HG03521 (cell line): Measurements from ENCODE around the gene CHRNA10.

ENCODE experiments used
- ATAC-seq: cut with Tn5 transposase; IDR thresholded peaks from one replicate; pipeline ENCODE4 v1.9.1; 2021; ENCODE audit warnings: mild to moderate bottlenecking, moderate library complexity; ENCODE audit not compliant: unreplicated experiment

Gene CHRNA10

DNA sequence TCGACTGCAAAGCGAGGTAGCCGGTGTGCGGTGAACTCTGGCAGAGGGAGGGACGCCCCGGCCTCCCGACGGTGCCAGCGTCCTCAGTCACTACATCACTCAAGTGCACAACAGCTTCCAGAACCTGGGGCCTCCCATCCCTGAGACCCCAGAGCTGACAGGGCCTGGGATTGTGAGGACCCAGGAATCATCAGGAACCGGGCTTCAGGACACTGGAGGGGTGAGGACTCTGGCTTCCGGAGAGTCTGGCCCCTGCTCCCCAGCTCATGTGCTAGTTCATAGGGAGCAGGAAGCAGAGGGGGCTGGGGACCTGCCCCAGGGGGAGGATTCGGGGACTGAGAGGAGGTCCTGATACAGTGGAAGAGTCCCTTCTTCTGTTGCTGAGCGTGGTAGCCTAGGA, 34.0 kb downstream of the CHRNA10 start:
- ATAC-seq, result no peak

DNA sequence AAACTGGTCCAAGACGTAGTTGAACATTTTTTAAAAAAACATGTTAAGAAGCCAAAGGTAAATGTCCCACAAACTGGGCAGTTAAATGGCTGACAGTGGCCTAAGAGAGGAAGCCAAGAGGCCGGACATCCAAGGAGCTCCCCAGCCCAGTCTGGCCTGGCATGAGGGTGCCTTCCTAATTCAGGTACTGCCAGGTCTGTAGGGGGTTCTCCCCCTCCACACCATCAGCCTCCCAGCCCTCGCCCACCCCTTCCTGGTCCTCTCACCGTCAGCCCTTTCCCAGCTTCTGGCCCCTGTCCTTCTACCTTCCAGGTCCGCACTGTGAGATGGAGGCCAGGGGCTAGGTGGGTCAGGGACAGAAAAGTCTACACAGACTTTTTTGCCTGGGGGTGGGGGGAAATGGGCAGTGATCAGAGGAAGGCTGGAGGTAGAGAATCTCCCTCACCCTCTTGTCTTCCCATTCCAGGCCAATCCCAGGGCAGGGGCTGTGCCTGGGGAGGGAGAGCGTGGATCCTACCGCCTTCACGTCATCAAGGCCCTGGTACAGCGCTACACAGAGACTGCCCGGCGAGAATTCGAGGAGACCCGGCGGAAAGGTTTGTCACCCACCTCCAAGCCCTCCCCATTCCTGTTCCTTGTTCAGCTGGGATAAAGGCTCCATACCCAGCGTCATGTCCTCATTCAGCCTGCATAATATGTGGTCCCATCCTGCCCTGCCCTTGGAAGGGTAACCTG, 35.4 kb downstream of the CHRNA10 start:
- no peak for ATAC-seq

- no peak for ATAC-seq
Observed at GRCh38 chr11:3632070-3632660, 39.0 kb downstream of the CHRNA10 start.

- no peak for ATAC-seq
Observed at GRCh38 chr11:3631331-3631730, 39.9 kb downstream of the CHRNA10 start.

DNA sequence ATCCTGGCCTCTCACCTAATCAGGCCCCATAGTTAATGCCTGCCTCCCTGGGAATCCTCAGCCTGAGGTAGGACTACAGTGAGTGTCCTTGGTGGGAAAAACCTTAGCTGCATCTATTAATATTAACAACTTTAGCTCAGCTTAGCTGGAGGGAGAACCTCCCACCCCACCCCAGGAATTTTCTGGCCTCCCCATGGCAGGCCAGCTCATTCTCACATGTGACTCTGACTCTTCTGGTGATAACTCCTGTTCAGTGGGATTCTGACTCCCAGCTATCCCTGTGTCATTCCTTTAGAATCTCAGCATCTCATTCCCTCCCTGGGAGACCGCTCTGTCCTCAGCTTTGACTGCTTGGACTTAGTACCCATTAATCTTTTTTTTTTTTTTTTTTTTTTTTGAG, 43.9 kb downstream of the CHRNA10 start:
- ATAC-seq, result no peak

DNA sequence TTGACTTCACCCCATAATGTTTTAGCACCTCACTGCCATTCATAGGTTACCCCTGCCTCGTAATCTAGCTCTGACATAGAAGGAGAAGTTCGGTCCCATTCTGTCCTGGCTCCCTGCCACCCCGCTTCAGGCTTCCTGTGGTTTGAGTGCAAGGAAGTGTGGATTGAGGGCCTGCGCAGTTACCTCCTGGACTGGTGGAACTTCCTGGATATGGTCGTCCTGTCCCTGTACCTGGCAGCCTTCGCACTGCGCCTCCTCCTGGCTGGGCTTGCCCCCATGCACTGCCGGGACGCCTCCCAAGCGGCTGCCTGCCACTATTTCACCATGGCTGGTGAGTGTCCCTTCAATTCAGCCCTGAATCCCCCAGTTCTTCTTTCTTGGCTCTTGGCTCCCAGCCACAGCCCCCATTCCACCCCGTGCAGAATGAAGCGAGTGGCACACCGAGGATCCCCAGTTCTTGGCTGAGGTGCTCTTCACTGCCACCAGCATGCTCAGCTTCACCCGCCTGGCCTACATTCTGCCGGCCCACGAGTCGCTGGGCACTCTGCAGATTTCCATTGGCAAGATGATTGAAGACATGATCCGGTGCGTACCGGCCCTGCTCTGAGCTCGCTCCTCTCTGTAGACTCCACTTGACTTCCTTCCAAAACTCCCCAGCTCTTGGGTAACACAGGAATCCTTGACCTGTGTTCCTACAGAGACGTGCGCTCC, 44.8 kb downstream of the CHRNA10 start:
- ATAC-seq, result no peak

- no peak for ATAC-seq
Observed at GRCh38 chr11:3623767-3624458, 47.3 kb downstream of the CHRNA10 start.

DNA sequence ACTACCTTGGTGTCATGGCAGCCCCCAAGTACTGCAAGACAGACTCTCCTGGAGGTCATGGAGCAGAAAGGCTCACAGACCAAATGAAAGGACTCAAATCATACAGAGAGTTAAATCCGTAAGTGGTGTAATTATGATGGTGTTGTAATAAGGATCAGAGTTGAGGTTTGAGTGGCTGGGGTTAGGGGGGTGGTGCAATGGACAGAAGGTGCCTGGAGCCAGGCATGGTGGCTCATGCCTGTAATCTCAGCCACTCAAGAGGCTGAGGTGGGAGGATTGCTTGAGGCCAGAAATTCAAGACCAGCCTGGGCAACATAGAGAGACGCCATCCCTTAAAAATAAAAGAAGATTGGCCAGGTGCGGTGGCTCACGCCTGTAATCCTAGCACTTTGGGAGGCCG, 48.1 kb downstream of the CHRNA10 start:
- ATAC-seq, result no peak

DNA sequence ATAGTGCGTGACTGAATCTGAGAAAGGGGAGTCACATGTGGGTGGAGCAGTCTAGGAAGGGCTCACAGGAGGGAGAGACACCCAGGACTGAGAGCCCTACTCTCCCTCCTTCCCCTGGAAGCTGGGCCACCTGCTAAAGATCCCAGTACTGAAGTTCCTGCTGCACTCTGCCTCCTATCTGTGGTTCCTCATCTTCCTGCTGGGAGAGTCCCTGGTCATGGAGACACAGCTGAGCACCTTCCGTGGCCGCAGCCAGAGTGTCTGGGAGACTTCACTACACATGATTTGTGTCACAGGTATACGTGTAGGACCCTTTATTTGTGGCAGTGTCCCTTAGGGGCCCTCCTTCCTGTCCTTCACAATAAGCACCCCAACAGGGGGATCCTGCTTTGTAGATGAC, 48.7 kb downstream of the CHRNA10 start:
- no peak for ATAC-seq

GRCh38 chr11:3617990-3618389, 53.2 kb downstream of the CHRNA10 start:
- no peak for ATAC-seq

DNA sequence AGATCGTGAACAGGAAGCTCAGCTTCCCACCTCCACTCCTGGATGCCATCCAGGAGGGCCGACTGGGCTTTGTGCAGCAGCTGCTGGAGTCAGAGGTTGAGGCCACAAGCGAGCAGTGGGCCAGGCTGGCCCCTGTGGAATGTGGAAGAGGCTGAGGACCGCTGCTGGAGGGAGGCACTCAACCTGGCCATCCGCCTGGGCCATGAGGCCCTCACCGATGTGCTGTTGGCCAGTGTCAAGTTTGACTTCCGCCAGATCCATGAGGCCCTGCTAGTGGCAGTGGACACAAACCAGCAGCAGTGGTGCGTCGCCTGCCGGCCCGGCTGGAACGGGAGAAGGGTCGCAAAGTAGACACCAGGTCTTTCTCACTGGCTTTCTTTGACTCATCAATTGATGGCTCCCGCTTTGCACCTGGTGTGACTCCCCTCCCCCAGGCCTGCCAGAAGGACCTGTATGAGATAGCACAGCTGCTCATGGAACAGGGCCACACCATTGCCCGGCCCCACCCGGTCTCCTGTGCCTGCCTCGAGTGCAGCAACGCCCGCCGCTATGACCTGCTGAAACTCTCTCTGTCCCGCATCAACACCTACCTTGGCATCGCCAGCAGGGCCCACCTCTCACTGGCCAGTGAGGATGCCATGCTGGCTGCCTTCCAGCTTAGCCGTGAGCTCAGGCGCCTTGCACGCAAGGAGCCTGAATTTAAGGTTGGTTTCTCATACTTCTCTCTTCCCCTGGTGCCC, 54.3 kb downstream of the CHRNA10 start:
- ATAC-seq, result no peak

GRCh38 chr11:3615998-3616397, 55.2 kb downstream of the CHRNA10 start:
- no peak for ATAC-seq
